ENCODE data around the gene STK32C.

DNA sequence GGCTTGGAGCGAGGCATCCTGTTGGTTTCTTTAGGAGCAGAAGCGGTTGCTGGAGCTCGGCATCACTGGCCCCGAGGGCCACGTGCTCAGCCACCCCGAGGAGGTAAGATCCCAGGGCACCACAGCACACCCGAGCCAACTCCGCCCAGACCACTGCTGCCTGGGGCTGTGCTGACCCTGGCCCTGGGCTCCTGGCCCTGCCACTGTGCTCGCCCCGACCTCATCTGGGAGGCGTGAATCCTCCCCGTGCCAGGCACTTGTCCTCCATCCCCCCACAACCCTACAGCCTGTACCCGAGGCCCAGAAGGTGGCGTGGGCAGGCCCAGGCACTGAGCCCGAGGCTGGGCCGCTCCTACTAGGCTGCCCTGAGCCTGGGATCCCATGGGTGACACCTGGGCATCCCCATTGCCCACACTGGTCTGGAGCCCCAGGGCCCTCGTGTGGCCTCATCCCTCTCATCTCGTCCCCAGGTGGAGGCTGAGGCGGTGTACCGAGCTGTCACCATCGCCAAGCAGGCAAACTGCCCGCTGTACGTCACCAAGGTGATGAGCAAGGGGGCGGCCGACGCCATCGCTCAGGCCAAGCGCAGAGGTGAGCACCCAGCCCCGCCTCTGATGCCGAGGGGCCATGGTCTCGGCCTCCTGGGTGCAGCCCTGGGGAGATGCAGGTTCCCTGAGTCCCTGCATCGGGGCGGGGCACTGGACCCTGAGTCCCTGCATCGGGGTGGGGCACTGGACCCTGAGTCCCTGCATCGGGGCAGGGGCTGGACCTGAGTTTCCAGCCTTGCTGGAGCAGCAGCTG, 109.2 kb downstream of the STK32C start:
- TF ChIP-seq POLR2AphosphoS5 (IDR thresholded peaks at IDR 0.05) (no peak), POLR2A (IDR thresholded peaks at IDR 0.05) (no peak)
- TF ChIP-seq, protein P1, sequence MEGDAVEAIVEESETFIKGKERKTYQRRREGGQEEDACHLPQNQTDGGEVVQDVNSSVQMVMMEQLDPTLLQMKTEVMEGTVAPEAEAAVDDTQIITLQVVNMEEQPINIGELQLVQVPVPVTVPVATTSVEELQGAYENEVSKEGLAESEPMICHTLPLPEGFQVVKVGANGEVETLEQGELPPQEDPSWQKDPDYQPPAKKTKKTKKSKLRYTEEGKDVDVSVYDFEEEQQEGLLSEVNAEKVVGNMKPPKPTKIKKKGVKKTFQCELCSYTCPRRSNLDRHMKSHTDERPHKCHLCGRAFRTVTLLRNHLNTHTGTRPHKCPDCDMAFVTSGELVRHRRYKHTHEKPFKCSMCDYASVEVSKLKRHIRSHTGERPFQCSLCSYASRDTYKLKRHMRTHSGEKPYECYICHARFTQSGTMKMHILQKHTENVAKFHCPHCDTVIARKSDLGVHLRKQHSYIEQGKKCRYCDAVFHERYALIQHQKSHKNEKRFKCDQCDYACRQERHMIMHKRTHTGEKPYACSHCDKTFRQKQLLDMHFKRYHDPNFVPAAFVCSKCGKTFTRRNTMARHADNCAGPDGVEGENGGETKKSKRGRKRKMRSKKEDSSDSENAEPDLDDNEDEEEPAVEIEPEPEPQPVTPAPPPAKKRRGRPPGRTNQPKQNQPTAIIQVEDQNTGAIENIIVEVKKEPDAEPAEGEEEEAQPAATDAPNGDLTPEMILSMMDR (IDR thresholded peaks at IDR 0.05 in 8 of 11, conservative IDR thresholded peaks at IDR 0.05 in 3 of 11): no peak

All from spleen (tissue), 7 donors.